Measurements from ENCODE around the gene SWSAP1. TPM values are rescaled to one million over a fixed set of nuclear protein-coding genes. Genes with fewer than 3 reads are reported as not detected.
A peak's percentile ranks its signal among the peaks of the same experiment; 100 is the strongest.

The SWSAP1 gene
- polyA plus RNA-seq, 3 donors: 5.9 to 11.5 (median 8.7) TPM

DNA sequence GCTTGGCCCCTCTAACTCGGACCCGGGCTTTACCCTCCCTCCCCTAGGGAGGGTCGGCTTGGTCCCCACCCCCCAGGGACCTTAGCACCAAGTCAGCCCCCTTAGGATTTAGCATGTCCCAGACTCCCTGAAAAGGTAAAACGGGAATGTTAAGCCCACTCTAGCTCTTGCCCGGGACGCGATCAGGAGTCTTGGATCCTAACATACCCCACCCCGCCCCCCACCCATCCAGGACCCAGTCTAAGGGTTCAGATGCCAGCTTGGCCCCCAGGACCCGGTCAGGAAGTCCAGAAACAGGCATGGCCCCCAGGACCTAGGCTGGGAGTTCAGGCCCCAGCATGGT lies 9.2 kb downstream of the SWSAP1 start:
- no peak overlapping the region for H3K27ac ChIP-seq (ENCODE audit: low read depth in 1 of 2, low read length in 2 of 2)
- H3K9me3 Mint-ChIP-seq: peaks cover 0 to 5% (median 0%) of the 10 kb centered on the region in 7 donors
- H3K4me2 ChIP-seq (replicated peaks; ENCODE audit: extremely low read depth, low read length, poor library complexity, severe bottlenecking): peak overlapping the region; percentile 82
- peaks cover 16 to 28% (median 25%) of the 10 kb centered on the region in 3 donors for H3K27me3 Mint-ChIP-seq (ENCODE audit: low read depth in 3 of 3)
- intact Hi-C loops (cut with micrococcal nuclease): loop anchor here (2.0 to 5.0 kb wide), 3 partner anchors 39 to 91 kb away; partner anchors contain the start of genes ODAD3 (in 1 of the 2) and PRKCSH (in 1 of the 2)
- no peak for DNase-seq
- H3K4me1 ChIP-seq (ENCODE audit: control insufficient read depth in 1 of 2, insufficient read depth in 2 of 2, low read length in 2 of 2): peaks cover 57 to 76% of the 10 kb centered on the region in 2 donors
- H3K4me3 ChIP-seq (replicated peaks in 1 of 3; ENCODE audit: low read depth in 2 of 3, low read length in 3 of 3): peak overlapping the region in 2 of 3 experiments; percentile 32 to 87
- peaks cover 60% of the 10 kb centered on the region for H3K4me1 Mint-ChIP-seq
- H3K27ac Mint-ChIP-seq: peak overlapping the region in 3 of 7 donors; percentile 16 to 53 (median 30)
- H3K36me3 Mint-ChIP-seq: peaks cover under 1 to 2% of the 10 kb centered on the region in 2 donors
- peak overlapping the region; percentile 82 for H2AFZ ChIP-seq (ENCODE audit: insufficient read depth, low read depth, low read length, poor library complexity, severe bottlenecking)
- H4K20me1 ChIP-seq (ENCODE audit: insufficient read depth, low read length): no peaks in the 10 kb centered on the region
- H3K4me3 Mint-ChIP-seq: peak overlapping the region; percentile 64 to 80
- peak overlapping the region; percentile 56 for H3K9ac ChIP-seq (ENCODE audit: insufficient read depth, low read length, poor library complexity, severe bottlenecking)
- H3K9me3 ChIP-seq (replicated peaks in 1 of 2; ENCODE audit: control insufficient read depth in 1 of 2, insufficient read depth in 1 of 2, low read length in 2 of 2): no peaks in the 10 kb centered on the region
- WGBS (ENCODE audit: insufficient coverage): 1% methylated on average over 9 of the region's 9 CpGs
- H3K79me2 ChIP-seq (ENCODE audit: insufficient read depth, low read length): peaks cover 22% of the 10 kb centered on the region
- H3K27me3 ChIP-seq (ENCODE audit: control insufficient read depth in 2 of 2, insufficient read depth in 2 of 2, low read length in 2 of 2): peaks cover 0 to 19% of the 10 kb centered on the region in 2 donors
- no peaks in the 10 kb centered on the region for H3K36me3 ChIP-seq (replicated peaks in 1 of 2; ENCODE audit: control insufficient read depth in 1 of 2, insufficient read depth in 2 of 2, low read length in 2 of 2)
- TF ChIP-seq CTCF (IDR thresholded peaks at IDR 0.05): no peak

- Histone ChIP-seq H4K20me1 (ENCODE audit: insufficient read depth, low read length) (no peaks in the 10 kb centered on the region), H3K79me2 (ENCODE audit: insufficient read depth, low read length) (peaks cover 12% of the 10 kb centered on the region), H3K9ac (ENCODE audit: insufficient read depth, low read length, poor library complexity, severe bottlenecking) (no peak overlapping the region), H3K36me3 (replicated peaks in 1 of 2; ENCODE audit: control insufficient read depth in 1 of 2, insufficient read depth in 2 of 2, low read length in 2 of 2) (no peaks in the 10 kb centered on the region), H3K4me1 (ENCODE audit: control insufficient read depth in 1 of 2, insufficient read depth in 2 of 2, low read length in 2 of 2) (peaks cover 55 to 66% of the 10 kb centered on the region in 2 donors), H2AFZ (ENCODE audit: insufficient read depth, low read depth, low read length, poor library complexity, severe bottlenecking) (no peak overlapping the region), H3K27me3 (ENCODE audit: control insufficient read depth in 2 of 2, insufficient read depth in 2 of 2, low read length in 2 of 2) (peaks cover 0 to 19% of the 10 kb centered on the region in 2 donors), H3K9me3 (replicated peaks in 1 of 2; ENCODE audit: control insufficient read depth in 1 of 2, insufficient read depth in 1 of 2, low read length in 2 of 2) (no peaks in the 10 kb centered on the region), H3K27ac (ENCODE audit: low read depth in 1 of 2, low read length in 2 of 2) (no peak overlapping the region), H3K4me2 (replicated peaks; ENCODE audit: extremely low read depth, low read length, poor library complexity, severe bottlenecking) (no peak overlapping the region), H3K4me3 (replicated peaks in 1 of 3; ENCODE audit: low read depth in 2 of 3, low read length in 3 of 3) (no peak overlapping the region)
- Mint-ChIP-seq H3K9me3 (peaks cover 0 to 5% (median 0%) of the 10 kb centered on the region in 7 donors), H3K27ac (peak overlapping the region in 2 of 7 donors; percentile 46 to 83), H3K27me3 (ENCODE audit: low read depth in 3 of 3) (peaks cover 17 to 28% (median 21%) of the 10 kb centered on the region in 3 donors), H3K4me1 (peaks cover 56% of the 10 kb centered on the region), H3K36me3 (peaks cover 0 to 2% of the 10 kb centered on the region in 2 donors), H3K4me3 (peak overlapping the region in 1 of 2 donors; percentile 30)
- intact Hi-C loops (cut with micrococcal nuclease): loop anchor here (5.0 kb wide), 2 partner anchors 38 to 92 kb away; no protein-coding TSS in a partner anchor
- no CpG with 5 or more reads among the region's 5 CpGs for WGBS (ENCODE audit: insufficient coverage)
- no peak for TF ChIP-seq CTCF (IDR thresholded peaks at IDR 0.05)
- no peak for DNase-seq
These were observed 10.3 kb downstream of the SWSAP1 start for GRCh38 chr19:11384778-11385129.

Data from CD14-positive monocyte (primary cell).